Keratinocyte (primary cell): ENCODE measurements around the gene TMEM127. TPM values are rescaled to one million over a fixed set of nuclear protein-coding genes. Genes with fewer than 3 reads are reported as not detected.
"Not testable (repeated sequence)": the region's sequence is repeated elsewhere in the genome, so short reads cannot be mapped to it uniquely, and the experiment has no call there.

Experiments
- DNase-seq: peaks from one replicate; pipeline ENCODE4 v3.0.0-alpha.2; 2011; ENCODE audit warnings: low read depth, missing footprints, low spot score
- FAIRE-seq: peaks from 2 replicates; lab custom pipeline; 2011; peaks lifted over from hg19 to GRCh38; lab: Jason Lieb, UNC
- H2AFZ ChIP-seq: 2 replicates; pipeline ENCODE4 v1.6.0; 2012; ENCODE audit warnings: low read length, control low read depth, inconsistent platforms; ENCODE audit not compliant: control insufficient read depth
- H3K27ac ChIP-seq: 2 replicates; pipeline ENCODE4 v1.5.1; 2011; ENCODE audit warnings: low read length; ENCODE audit not compliant: control insufficient read depth, insufficient read depth
- H3K27me3 ChIP-seq: 3 replicates; pipeline ENCODE4 v1.6.0; 2011; ENCODE audit warnings: low read length; ENCODE audit not compliant: control insufficient read depth, insufficient read depth; ENCODE audit errors: extremely low read depth
- H3K36me3 ChIP-seq, 2 experiments: 2 replicates in 1 of 2; 3 replicates in 1 of 2; pipeline ENCODE4 v1.5.1; 2011; ENCODE audit warnings: low read length in 2 of 2, mild to moderate bottlenecking in 1 of 2; ENCODE audit not compliant: control insufficient read depth in 2 of 2, insufficient read depth in 2 of 2; ENCODE audit errors: extremely low read depth in 1 of 2
- H3K4me1 ChIP-seq: 3 replicates; pipeline ENCODE4 v1.5.1; 2011; ENCODE audit warnings: low read length; ENCODE audit not compliant: control insufficient read depth, insufficient read depth; ENCODE audit errors: extremely low read depth
- H3K4me2 ChIP-seq: 3 replicates; pipeline ENCODE4 v1.6.0; 2011; ENCODE audit warnings: low read depth, low read length; ENCODE audit not compliant: control insufficient read depth, insufficient read depth; ENCODE audit errors: extremely low read depth
- H3K4me3 ChIP-seq, 3 experiments: fragments of 200-600 bp in 1 of 3; sonication (generic) in 1 of 3; 2 replicates in 2 of 3; 3 replicates in 1 of 3; pipeline ENCODE4 v1.5.1; 2011 to 2016; ENCODE audit warnings: low read length in 3 of 3, mild to moderate bottlenecking in 3 of 3, control low read depth in 2 of 3, inconsistent platforms in 1 of 3, low read depth in 1 of 3, mixed read lengths in 1 of 3, mixed run types in 1 of 3, moderate library complexity in 1 of 3; ENCODE audit not compliant: control insufficient read depth in 2 of 3, insufficient read depth in 2 of 3; ENCODE audit errors: extremely low read depth in 1 of 3
- H3K79me2 ChIP-seq: 2 replicates; pipeline ENCODE4 v1.6.0; 2012; ENCODE audit warnings: low read length; ENCODE audit not compliant: control insufficient read depth, insufficient read depth
- H3K9ac ChIP-seq: 3 replicates; pipeline ENCODE4 v1.6.0; 2011; ENCODE audit warnings: low read length; ENCODE audit not compliant: control insufficient read depth, insufficient read depth; ENCODE audit errors: extremely low read depth
- H3K9me1 ChIP-seq: 3 replicates; pipeline ENCODE4 v1.6.0; 2011; ENCODE audit warnings: low read length; ENCODE audit not compliant: control insufficient read depth, insufficient read depth; ENCODE audit errors: extremely low read depth
- H3K9me3 ChIP-seq: 2 replicates; pipeline ENCODE4 v1.5.1; 2012; ENCODE audit warnings: low read depth, low read length; ENCODE audit not compliant: control insufficient read depth
- H4K20me1 ChIP-seq: 3 replicates; pipeline ENCODE4 v1.6.0; 2011; ENCODE audit warnings: low read length; ENCODE audit not compliant: control insufficient read depth, insufficient read depth; ENCODE audit errors: extremely low read depth
- EZH2 ChIP-seq: IDR thresholded peaks from one replicate; pipeline ENCODE4 v1.6.1; 2012; ENCODE audit warnings: inconsistent platforms, mild to moderate bottlenecking, low read length, moderate library complexity
- dilution Hi-C: fragments of 300-500 bp; cut with MboI; formaldehyde crosslinking; loops from one replicate; pipeline ENCODE4 v1.7.0; 2020; ENCODE audit warnings: low sequenced_read_pairs; ENCODE audit not compliant: extremely low pct_ligation_motif_present
- polyA plus RNA-seq, 5 experiments: library from polyadenylated mRNA; depleted of rRNA in 3 of 5; stranded (reverse) in 3 of 5; stranded (forward) in 1 of 5; unstranded in 1 of 5; fragments of >200 nt; gene quantifications; 1 replicate in 1 of 5; 2 replicates in 3 of 5; 3 replicates in 1 of 5; pipeline versions ENCODE4 v1.2.1 to v1.2.3, GENCODE V29; 2011 to 2012; ENCODE audit warnings: missing spikeins in 2 of 5, low read depth in 1 of 5, low replicate concordance in 1 of 5
- TF ChIP-seq, protein P1 (sequence below), 3 experiments: IDR thresholded peaks in 1 of 3; conservative IDR thresholded peaks in 1 of 3; optimal IDR thresholded peaks in 1 of 3; 2 replicates in 2 of 3; 3 replicates in 1 of 3; pipeline versions ENCODE3 to v1.5.1; 2011; ENCODE audit warnings: low read length in 3 of 3, mild to moderate bottlenecking in 3 of 3, moderate library complexity in 2 of 3, control low read depth in 1 of 3, inconsistent platforms in 1 of 3; ENCODE audit not compliant: insufficient read depth in 2 of 3; ENCODE audit errors: extremely low read depth in 1 of 3

The TMEM127 gene
- polyA plus RNA-seq, 1 donor (not counting 4 experiments of a cell fraction or from before 2014, with no cell fraction given), result 30.8 TPM

DNA sequence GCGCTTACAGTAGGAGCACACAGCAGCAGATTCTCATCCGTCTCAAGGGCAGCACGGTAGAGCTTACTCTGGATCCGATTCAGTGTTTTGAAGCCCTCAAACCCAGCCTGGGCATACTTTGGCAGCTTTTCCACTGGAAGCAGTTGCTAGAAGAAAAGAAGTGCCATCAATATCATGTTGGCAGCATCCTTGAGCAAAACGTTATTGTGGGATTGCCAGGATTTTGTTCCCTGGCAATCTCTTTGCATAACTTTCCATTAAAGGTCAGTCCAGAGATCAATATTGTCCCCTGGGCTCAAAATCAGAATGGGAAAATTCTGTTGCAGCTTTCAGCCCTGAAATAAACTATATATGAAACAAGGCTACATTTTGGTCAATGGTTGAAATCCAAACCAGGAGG is 31.1 kb upstream of the TMEM127 start:
- H3K9me3 ChIP-seq, result no peaks in the 10 kb centered on the region
- peaks cover 12% of the 10 kb centered on the region for H3K79me2 ChIP-seq
- no peak for DNase-seq
- no peak for TF ChIP-seq EZH2
- TF ChIP-seq, protein P1, sequence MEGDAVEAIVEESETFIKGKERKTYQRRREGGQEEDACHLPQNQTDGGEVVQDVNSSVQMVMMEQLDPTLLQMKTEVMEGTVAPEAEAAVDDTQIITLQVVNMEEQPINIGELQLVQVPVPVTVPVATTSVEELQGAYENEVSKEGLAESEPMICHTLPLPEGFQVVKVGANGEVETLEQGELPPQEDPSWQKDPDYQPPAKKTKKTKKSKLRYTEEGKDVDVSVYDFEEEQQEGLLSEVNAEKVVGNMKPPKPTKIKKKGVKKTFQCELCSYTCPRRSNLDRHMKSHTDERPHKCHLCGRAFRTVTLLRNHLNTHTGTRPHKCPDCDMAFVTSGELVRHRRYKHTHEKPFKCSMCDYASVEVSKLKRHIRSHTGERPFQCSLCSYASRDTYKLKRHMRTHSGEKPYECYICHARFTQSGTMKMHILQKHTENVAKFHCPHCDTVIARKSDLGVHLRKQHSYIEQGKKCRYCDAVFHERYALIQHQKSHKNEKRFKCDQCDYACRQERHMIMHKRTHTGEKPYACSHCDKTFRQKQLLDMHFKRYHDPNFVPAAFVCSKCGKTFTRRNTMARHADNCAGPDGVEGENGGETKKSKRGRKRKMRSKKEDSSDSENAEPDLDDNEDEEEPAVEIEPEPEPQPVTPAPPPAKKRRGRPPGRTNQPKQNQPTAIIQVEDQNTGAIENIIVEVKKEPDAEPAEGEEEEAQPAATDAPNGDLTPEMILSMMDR (optimal IDR thresholded peaks at IDR 0.05 in 1 of 3, IDR thresholded peaks at IDR 0.05 in 1 of 3, conservative IDR thresholded peaks at IDR 0.05 in 1 of 3; ENCODE audit: extremely low read depth in 1 of 3, insufficient read depth in 2 of 3, low read length in 3 of 3), result no peak
- no peak for FAIRE-seq
- no peaks in the 10 kb centered on the region for H3K27me3 ChIP-seq
- H3K36me3 ChIP-seq, result peaks cover 51 to 59% of the 10 kb centered on the region in 2 experiments
- dilution Hi-C loops, result no loop called here
- H3K4me3 ChIP-seq, result no peak overlapping the region
- no peaks in the 10 kb centered on the region for H4K20me1 ChIP-seq
- no peak overlapping the region for H3K4me2 ChIP-seq
- no peaks in the 10 kb centered on the region for H3K9me1 ChIP-seq
- H3K27ac ChIP-seq, result no peak overlapping the region
- no peak overlapping the region for H2AFZ ChIP-seq
- no peaks in the 10 kb centered on the region for H3K4me1 ChIP-seq
- no peak overlapping the region for H3K9ac ChIP-seq

DNA sequence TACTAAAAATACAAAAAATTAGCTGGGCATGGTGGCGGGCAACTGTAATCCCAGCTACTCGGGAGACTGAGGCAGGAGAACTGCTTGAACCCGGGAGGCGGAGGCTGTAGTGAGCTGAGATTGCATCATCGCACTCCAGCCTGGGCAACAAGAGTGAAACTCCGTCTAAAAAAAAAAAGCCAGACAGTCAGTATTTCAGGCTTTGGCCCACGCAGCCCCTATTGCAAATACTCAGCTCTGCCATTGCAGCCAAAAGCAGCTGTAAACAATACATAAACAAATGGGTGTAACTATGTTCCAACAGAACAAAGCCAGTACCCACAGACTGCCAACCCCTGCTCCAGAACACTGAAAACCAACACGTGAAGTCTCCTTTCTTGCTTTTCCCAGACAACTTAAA is 28.5 kb upstream of the TMEM127 start:
- H3K4me3 ChIP-seq, DNase-seq, H2AFZ ChIP-seq, dilution Hi-C loops, H4K20me1 ChIP-seq, H3K4me2 ChIP-seq, H3K9ac ChIP-seq, H3K9me1 ChIP-seq, FAIRE-seq, H3K27ac ChIP-seq, H3K79me2 ChIP-seq, H3K9me3 ChIP-seq, H3K27me3 ChIP-seq, H3K4me1 ChIP-seq: not testable (repeated sequence)
- H3K36me3 ChIP-seq, result peaks cover 56 to 71% of the 10 kb centered on the region in 2 experiments

DNA sequence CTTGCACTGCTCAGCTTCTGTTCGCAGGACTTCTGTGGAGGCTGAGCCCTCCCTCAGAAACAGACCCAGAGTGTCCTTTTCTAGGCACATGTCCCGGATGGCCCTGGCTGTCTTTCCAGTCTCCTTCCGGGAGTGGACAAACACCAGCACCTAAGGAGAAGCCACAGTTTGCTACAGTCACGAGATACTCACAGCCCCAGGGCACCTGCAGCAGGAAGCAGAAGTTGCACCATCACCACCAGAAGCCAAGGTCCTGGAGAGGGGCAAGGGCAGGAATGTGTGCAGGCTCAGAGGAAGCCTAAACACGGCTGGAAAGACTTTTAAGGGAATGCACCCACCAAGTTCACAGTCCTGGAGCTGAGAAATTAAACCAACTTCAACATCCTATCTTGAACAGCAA is 26.0 kb upstream of the TMEM127 start:
- no peak for TF ChIP-seq EZH2
- TF ChIP-seq, protein P1 (optimal IDR thresholded peaks at IDR 0.05 in 1 of 3, IDR thresholded peaks at IDR 0.05 in 1 of 3, conservative IDR thresholded peaks at IDR 0.05 in 1 of 3; ENCODE audit: extremely low read depth in 1 of 3, insufficient read depth in 2 of 3, low read length in 3 of 3), result no peak
- no peaks in the 10 kb centered on the region for H3K27me3 ChIP-seq
- no peak overlapping the region for H3K4me3 ChIP-seq
- no peaks in the 10 kb centered on the region for H3K9me3 ChIP-seq
- H3K36me3 ChIP-seq, result peaks cover 65 to 68% of the 10 kb centered on the region in 2 experiments
- DNase-seq (no peak), FAIRE-seq (no peak)
- H3K4me2 ChIP-seq, result no peak overlapping the region
- dilution Hi-C loops, result no loop called here
- no peaks in the 10 kb centered on the region for H4K20me1 ChIP-seq
- H2AFZ ChIP-seq, result no peak overlapping the region
- H3K4me1 ChIP-seq, result no peaks in the 10 kb centered on the region
- H3K27ac ChIP-seq, result no peak overlapping the region
- no peaks in the 10 kb centered on the region for H3K79me2 ChIP-seq
- H3K9me1 ChIP-seq, result no peaks in the 10 kb centered on the region
- no peak overlapping the region for H3K9ac ChIP-seq
